Stimulated activated CD8-positive, alpha-beta memory T cell treated with anti-CD3 and anti-CD28 coated beads, Interleukin-12 subunit alpha, Interleukin-12 subunit beta, amount 100 ng/mL, for 1 hour (primary cell): ENCODE data around the gene CYB5RL.
A peak's percentile ranks its signal among the peaks of the same experiment; 100 is the strongest.
"Not testable (repeated sequence)": the region's sequence is repeated elsewhere in the genome, so short reads cannot be mapped to it uniquely, and the experiment has no call there.

ENCODE experiments used
- DNase-seq: peaks from one replicate; pipeline ENCODE4 v3.0.0-alpha.2; 2020; ENCODE audit warnings: low read depth

The CYB5RL gene

DNA sequence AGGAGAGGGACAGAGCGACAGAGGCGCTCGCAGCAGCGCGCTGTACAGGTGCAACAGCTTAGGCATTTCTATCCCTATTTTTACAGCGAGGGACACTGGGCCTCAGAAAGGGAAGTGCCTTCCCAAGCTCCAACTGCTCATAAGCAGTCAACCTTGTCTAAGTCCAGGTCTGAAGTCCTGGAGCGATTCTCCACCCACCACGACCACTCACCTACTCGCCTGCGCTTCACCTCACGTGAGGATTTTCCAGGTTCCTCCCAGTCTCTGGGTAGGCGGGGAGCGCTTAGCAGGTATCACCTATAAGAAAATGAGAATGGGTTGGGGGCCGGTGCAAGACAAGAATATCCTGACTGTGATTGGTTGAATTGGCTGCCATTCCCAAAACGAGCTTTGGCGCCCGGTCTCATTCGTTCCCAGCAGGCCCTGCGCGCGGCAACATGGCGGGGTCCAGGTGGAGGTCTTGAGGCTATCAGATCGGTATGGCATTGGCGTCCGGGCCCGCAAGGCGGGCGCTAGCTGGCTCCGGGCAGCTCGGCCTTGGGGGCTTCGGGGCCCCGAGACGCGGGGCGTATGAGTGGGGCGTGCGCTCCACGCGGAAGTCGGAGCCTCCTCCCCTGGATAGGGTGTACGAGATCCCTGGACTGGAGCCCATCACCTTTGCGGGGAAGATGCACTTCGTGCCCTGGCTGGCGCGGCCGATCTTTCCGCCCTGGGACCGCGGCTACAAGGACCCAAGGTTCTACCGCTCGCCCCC lies at the start of gene CYB5RL, which contains the start of gene MRPL37:
Gene CYB5RL (minus strand): TSS at position 266 of the 754 bp plus-strand sequence. CDS start 4,414 bp downstream, outside the sequence.
Gene MRPL37 (plus strand): TSS at position 403 of the 754 bp plus-strand sequence. CDS start 77 bp downstream, at position 480.
- DNase-seq = peak; percentile 83

DNA sequence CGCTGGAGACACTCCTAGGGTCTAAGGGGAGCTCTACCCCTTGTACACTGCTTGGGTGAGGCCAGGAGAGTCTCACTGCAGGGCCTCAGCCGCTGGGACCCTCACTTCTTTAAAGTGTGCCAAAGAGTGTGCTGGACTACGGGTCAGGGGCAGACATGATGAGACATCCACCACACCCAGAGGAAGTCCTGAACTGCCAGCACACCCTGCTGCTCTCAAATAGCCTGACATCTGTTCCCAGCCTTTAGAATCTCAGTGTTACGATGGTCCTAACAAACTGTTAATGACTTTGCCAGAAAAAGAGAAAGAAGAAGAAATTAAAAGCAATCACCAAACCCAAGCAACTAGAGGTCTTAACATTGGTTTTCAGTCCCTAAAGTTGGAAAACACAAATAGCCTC lies 49.1 kb upstream of the CYB5RL start:
- no peak for DNase-seq

GRCh38 chr1:54247863-54248515 lies 48.2 kb upstream of the CYB5RL start:
- DNase-seq = no peak

DNA sequence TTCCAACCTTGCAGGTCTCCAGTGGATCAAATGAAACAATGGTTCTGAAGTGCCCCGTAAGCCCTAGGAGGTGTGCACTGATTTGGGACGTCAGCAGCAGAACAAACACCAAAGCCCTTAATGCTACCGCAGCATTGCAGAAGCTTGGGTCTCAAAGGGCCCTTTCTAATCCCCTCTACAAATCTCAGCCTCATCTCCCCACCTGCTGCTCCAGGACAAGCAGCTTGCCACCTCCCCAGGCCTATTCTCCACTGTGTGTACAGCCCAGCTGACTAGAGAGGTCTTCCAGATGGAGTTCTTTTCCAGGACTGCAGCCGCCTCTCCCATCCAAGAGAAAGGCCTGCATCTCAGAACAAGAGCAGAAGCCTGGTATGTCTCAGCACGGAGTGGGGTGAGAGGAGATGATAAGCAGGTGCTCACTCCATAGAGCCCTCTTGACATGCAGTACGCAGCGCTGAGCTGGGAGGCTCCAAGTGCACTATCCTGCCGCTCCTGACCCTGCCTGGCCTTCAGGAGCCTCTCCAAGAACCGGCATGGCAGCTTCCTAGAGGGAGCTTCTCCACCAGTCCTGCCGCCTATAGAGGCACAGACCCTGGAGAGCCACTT lies 46.4 kb upstream of the CYB5RL start:
- no peak for DNase-seq

GRCh38 chr1:54245501-54245900 lies 45.7 kb upstream of the CYB5RL start:
- no peak for DNase-seq

- no peak for DNase-seq
Observed at GRCh38 chr1:54244655-54245054, 44.8 kb upstream of the CYB5RL start.

- no peak for DNase-seq
Observed at GRCh38 chr1:54243022-54243421, 43.2 kb upstream of the CYB5RL start.

GRCh38 chr1:54241364-54241763 lies 41.5 kb upstream of the CYB5RL start:
- no peak for DNase-seq

DNA sequence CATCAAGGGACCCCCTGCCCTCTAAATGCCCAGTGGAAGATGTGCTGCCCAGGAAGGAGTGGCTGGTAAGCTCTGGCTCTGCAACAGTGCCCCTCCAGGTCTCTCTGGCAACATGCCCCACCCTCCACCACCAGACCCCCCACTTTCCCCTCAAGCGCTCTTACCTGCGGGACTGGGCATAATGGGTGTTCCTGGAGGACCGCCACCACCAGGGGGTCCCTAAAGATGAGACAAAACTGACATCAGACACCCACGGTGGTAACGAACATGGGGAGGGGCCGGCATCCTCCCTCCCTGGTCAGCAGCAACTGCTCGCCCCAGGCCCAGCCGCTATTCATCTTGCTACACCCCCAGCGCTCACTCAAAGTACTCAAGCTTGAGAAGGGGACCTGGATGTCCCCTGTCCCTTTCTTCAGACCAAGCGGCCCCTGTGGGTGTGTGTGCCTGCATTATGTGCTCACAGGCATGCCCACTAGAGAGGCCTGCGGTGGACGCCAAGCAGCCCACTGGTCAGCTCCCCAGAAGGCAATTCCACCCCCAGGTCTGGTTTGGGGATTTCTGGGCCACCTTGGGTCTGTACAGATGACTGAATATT lies 41.0 kb upstream of the CYB5RL start:
- no peak for DNase-seq

DNA sequence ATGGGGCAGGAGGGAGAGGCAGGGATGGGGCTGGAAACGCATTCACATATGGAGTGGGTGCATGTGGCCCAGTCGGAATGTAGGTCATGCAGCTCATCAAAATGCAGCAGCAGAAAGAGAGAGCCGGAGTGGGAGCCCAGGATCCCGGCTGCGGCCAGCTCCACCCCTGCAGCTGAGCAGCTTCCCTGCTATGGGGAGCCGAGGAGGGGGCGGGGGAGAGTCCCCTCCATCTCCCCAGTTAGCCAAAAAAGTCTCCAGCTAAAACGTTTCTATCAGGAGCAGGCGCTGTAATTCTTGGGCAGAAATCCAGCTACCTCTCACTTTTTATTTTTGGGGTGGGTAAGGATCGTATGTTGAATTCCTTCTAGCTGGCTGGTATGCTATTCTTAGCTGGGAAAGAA lies 39.8 kb upstream of the CYB5RL start:
- DNase-seq = no peak

GRCh38 chr1:54239035-54239383 lies 39.2 kb upstream of the CYB5RL start:
- no peak for DNase-seq

DNA sequence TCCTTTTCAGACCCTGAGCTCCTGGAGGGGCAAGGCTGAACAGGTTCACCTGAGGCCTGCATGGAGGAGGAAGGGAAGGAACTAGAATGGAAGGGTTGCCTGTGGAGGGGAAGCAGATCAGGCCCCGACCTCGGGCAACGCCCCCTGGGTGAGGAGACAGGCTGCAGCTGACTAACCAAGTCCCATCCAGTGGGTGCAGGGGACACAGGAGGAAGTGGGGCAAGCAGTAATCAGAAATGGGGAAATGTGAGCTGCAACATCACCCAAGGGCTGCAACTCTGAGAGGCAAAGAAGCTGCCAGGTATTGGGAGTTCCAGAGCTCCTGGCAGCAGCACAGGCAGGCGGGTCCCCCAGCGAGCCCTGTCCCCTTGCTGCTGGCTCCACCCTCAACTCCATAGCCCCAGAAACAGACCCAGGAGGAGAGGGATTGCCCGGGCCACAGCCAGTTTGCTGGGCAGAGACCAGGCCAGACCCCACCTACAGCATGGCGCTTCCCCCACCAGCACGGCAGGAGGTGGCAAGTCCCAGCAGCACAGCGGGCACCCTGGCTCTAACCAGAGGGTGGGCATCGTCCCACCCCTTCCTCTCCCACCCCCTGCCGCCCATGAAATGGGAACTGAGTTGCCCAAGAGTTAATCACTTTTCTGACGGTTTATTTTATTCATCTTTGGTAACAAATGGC lies 38.7 kb upstream of the CYB5RL start:
- no peak for DNase-seq

GRCh38 chr1:54237586-54237985 lies 37.8 kb upstream of the CYB5RL start:
- no peak for DNase-seq

DNA sequence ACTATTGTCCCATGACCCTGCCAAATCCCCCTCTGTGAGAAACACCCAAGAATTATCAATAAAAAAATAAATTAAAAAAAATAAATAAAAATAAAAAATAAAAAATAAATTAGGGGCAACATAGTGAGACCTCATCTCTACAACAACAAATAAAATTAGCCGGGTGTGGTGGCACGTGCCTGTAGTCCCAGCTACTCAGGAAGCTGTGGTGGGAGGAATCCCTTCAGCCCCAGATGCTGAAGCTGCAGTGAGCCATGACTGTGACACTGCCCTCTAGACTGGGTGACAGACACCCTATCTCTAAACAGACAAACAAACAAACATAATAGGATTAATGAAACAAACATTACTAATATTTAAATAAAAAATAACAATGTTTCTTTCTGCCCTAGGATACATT lies 34.5 kb upstream of the CYB5RL start:
- no peak for DNase-seq

GRCh38 chr1:54233196-54233595 lies 33.4 kb upstream of the CYB5RL start:
- not testable (repeated sequence) for DNase-seq

DNA sequence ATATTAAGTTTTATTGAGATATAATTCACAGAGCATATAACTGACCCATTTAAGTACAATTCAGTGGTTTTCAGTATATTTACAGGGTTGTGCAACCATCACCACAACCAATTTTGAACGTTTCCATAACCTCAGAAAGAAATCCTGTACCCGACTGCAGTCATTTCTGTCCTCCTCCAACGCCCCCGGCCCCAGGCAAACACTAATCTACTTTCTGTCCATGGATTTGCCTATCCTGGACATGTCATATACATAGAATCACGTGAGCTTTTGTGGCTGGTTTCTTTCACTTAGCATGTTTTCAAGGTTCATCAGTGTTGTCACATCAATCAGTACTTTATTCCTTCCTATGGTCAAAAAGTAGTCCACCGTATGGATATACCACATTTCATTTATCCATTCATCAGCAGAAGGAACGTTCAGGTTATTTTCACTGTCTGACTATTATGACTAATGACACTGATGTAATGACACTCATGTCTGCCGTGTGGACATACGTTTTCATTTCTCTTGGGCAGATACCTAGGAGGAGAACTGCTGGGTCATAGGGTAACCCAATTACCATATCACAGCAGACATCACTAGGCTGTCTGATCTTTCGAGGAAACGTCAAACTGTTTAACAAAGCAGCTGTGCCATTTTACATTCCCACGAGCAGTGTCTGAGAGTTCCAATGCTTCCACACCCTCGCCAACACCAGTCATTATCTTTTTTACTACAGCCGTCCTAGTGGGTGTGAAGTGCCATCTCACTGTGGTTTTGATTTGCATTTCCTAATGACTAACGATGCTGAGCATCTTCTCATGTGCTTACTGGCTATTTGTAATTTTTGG lies 30.9 kb upstream of the CYB5RL start:
- no peak for DNase-seq

GRCh38 chr1:54229281-54229891 lies 29.6 kb upstream of the CYB5RL start:
- DNase-seq = no peak

DNA sequence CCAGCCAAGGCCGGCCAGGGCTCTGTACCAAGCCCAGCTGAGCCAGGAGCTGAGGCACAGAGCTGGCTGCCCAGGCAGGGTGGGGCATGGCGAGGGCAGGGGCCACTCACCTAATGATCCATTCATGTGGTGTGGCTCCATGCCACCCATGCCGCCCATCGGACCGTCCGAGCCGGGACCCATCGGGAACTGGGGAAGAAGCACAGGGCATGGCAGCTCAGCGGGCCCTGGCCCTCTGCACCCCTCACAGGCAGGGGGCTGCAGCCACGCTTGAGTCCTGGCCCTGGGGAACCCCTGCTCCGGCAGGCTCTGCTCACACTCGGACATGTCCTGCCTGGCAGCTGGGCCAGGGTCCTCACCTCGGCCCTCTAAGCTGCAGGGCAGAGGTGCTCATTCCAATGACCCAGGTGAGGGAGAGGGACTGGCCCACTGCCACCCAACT lies 28.8 kb upstream of the CYB5RL start:
- DNase-seq = no peak

DNA sequence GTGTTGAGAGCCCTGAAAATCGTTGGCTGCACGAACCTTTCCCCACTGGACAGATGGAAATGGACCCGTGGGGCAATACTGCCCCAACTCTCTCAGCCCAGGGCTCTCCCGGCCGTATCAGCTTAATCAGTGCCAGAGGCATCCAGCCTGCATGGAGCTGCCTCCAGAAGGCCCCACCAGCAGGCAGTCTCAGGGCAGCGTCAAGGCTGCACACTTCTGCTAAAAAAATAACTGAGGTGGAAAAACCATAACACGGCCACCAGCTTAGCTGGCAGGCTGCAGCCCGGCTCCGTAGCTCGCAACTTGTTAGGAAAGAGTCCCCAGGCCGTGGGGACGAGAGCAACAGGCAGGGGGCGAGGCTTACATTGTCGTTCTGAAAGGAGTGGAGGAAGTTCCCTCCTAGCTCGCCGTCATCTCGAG lies 28.1 kb upstream of the CYB5RL start:
- no peak for DNase-seq

- DNase-seq = no peak
Observed at GRCh38 chr1:54227091-54227602, 27.3 kb upstream of the CYB5RL start.
